HL-60 (cell line): ENCODE measurements around the gene NBEAL2.

Experiments
- DNase-seq, 2 experiments: peaks; one replicate each; pipeline ENCODE4 v3.0.0-alpha.2; 2010 to 2020; ENCODE audit warnings: low read depth in 1 of 2, low spot score in 1 of 2
- H3K27ac ChIP-seq: fragments of 250-450 bp; sonication (Bioruptor Pico); replicated peaks from 2 replicates; pipeline ENCODE4 v1.5.1; 2020; ENCODE audit warnings: mild to moderate bottlenecking, moderate library complexity
- H3K27me3 ChIP-seq: fragments of 250-450 bp; sonication (Bioruptor Pico); 2 replicates; pipeline ENCODE4 v1.5.1; 2021; ENCODE audit warnings: mild to moderate bottlenecking, moderate library complexity; ENCODE audit not compliant: insufficient read depth, poor library complexity, severe bottlenecking
- H3K4me3 ChIP-seq: replicated peaks from 2 replicates; pipeline ENCODE4 v1.5.1; 2011; ENCODE audit warnings: mild to moderate bottlenecking, control low read depth, low read length; ENCODE audit not compliant: insufficient read depth
- CTCF ChIP-seq: IDR thresholded peaks from one replicate; pipeline ENCODE4 v1.5.1; 2011; ENCODE audit warnings: low read length, control low read depth, inconsistent platforms; ENCODE audit not compliant: insufficient read depth
- GABPA ChIP-seq: IDR thresholded peaks from 2 replicates; pipeline ENCODE4 v1.6.1; 2012; ENCODE audit warnings: low read depth
- POLR2AphosphoS5 ChIP-seq: IDR thresholded peaks from 2 replicates; pipeline ENCODE4 v1.6.1; 2012; ENCODE audit warnings: low read depth
- SPI1 ChIP-seq: IDR thresholded peaks from 2 replicates; pipeline ENCODE4 v1.6.1; 2012; ENCODE audit warnings: low read depth, mild to moderate bottlenecking, borderline replicate concordance
- TF ChIP-seq, protein P1 (sequence below): IDR thresholded peaks from 2 replicates; pipeline ENCODE4 v1.6.1; 2012; ENCODE audit warnings: low read depth; ENCODE audit not compliant: insufficient replicate concordance

NBEAL2 gene

DNA sequence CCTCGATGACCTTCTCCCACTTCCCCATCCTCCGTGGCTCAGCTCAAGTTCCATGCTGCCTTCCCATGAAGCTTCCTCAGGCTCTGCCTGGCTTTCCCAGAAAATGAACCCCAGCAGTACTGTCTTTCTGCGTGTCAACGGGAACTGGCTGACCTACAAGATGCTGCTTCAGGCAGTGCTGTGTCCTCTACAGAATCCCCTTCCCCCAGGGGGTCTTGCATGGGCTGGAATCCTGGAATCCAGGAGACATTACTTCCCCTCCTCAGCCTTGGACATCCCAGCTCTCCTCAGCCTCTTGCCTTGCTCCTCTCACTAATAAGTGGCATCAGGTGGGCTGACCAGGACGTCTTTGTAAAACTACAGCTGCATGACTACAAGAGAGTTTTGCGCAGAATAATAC is 8.3 kb upstream of the NBEAL2 start:
- no peaks in the 10 kb centered on the region for H3K27me3 ChIP-seq
- no peak for DNase-seq
- H3K27ac ChIP-seq, result peak overlapping the region; percentile 28; the same call in 1 of the 2 replicates
- H3K4me3 ChIP-seq, result no peak overlapping the region
- TF ChIP-seq CTCF, result no peak
- no peak for TF ChIP-seq POLR2AphosphoS5
- TF ChIP-seq GABPA, result no peak
- TF ChIP-seq SPI1, result no peak
- TF ChIP-seq, protein P1, sequence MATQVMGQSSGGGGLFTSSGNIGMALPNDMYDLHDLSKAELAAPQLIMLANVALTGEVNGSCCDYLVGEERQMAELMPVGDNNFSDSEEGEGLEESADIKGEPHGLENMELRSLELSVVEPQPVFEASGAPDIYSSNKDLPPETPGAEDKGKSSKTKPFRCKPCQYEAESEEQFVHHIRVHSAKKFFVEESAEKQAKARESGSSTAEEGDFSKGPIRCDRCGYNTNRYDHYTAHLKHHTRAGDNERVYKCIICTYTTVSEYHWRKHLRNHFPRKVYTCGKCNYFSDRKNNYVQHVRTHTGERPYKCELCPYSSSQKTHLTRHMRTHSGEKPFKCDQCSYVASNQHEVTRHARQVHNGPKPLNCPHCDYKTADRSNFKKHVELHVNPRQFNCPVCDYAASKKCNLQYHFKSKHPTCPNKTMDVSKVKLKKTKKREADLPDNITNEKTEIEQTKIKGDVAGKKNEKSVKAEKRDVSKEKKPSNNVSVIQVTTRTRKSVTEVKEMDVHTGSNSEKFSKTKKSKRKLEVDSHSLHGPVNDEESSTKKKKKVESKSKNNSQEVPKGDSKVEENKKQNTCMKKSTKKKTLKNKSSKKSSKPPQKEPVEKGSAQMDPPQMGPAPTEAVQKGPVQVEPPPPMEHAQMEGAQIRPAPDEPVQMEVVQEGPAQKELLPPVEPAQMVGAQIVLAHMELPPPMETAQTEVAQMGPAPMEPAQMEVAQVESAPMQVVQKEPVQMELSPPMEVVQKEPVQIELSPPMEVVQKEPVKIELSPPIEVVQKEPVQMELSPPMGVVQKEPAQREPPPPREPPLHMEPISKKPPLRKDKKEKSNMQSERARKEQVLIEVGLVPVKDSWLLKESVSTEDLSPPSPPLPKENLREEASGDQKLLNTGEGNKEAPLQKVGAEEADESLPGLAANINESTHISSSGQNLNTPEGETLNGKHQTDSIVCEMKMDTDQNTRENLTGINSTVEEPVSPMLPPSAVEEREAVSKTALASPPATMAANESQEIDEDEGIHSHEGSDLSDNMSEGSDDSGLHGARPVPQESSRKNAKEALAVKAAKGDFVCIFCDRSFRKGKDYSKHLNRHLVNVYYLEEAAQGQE, result no peak

- no peak overlapping the region; the same call in 1 of the 2 replicates for H3K27ac ChIP-seq
- TF ChIP-seq SPI1, result peak; percentile 76; the same call in 1 of the 2 replicates
- TF ChIP-seq, protein P1, result no peak
- no peak for DNase-seq
- no peaks in the 10 kb centered on the region for H3K27me3 ChIP-seq
- H3K4me3 ChIP-seq, result no peak overlapping the region
Measured at GRCh38 chr3:46971742-46972141, 7.7 kb upstream of the NBEAL2 start.

GRCh38 chr3:46972396-46972795 is 7.1 kb upstream of the NBEAL2 start:
- Histone ChIP-seq H3K27me3 (no peaks in the 10 kb centered on the region), H3K4me3 (no peak overlapping the region), H3K27ac (no peak overlapping the region)
- DNase-seq, result no peak
- TF ChIP-seq CTCF (no peak), SPI1 (no peak), POLR2AphosphoS5 (no peak), GABPA (no peak)
- TF ChIP-seq, protein P1, result no peak
